ENCODE results near the gene PLCB2.

PLCB2 gene

GRCh38 chr15:40264321-40265153 is 43.2 kb downstream of the PLCB2 start:
- Mint-ChIP-seq H3K4me3 (no peak overlapping the region), H3K4me1 (no peaks in the 10 kb centered on the region), H3K36me3 (no peaks in the 10 kb centered on the region), H3K9me3 (no peaks in the 10 kb centered on the region), H3K27ac (no peak overlapping the region), H3K27me3 (no peaks in the 10 kb centered on the region)

DNA sequence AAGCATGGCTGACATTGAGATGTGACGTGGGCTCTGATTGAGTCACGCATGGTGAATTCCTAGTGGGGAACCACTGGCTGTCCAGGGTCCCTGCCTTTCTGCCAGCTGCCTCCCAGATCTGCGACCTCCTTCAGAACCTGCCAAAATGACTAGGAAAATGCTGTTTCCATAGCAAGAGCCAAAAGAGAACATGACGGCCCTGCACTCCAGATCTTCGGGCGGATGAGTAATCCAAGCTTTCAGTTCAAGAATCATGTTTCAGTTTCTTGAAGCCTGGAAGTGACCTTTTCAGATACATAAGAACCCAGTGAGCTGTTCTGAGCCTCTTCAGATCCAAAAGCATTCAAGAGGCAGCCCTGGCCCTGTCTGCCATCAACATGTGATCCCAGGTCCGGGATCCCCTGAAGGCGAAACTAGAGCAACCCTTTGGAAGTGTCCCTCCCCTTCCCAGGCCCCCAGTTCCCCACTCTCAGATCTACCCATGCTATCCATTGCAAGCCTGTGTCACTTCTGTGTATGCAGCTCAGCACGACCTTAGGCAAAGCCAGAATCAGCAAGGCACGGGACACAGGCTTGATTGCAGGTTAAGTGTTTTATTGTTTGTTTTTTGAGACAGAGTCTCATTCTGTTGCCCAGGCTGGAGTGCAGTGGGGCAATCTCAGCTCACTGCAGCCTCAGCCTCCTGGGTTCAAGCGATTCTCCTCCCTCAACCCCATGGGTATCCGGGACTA is 44.5 kb downstream of the PLCB2 start:
- H3K4me3 Mint-ChIP-seq: no peak overlapping the region
- no peaks in the 10 kb centered on the region for H3K36me3 Mint-ChIP-seq
- no peaks in the 10 kb centered on the region for H3K4me1 Mint-ChIP-seq
- no peaks in the 10 kb centered on the region for H3K27me3 Mint-ChIP-seq
- H3K9me3 Mint-ChIP-seq: no peaks in the 10 kb centered on the region
- H3K27ac Mint-ChIP-seq: no peak overlapping the region

- Mint-ChIP-seq H3K27ac (no peak overlapping the region), H3K36me3 (no peaks in the 10 kb centered on the region), H3K27me3 (peaks cover 5% of the 10 kb centered on the region), H3K4me3 (no peak overlapping the region), H3K9me3 (no peaks in the 10 kb centered on the region), H3K4me1 (no peaks in the 10 kb centered on the region)
Measured at GRCh38 chr15:40259021-40259420, 48.7 kb downstream of the PLCB2 start.

DNA sequence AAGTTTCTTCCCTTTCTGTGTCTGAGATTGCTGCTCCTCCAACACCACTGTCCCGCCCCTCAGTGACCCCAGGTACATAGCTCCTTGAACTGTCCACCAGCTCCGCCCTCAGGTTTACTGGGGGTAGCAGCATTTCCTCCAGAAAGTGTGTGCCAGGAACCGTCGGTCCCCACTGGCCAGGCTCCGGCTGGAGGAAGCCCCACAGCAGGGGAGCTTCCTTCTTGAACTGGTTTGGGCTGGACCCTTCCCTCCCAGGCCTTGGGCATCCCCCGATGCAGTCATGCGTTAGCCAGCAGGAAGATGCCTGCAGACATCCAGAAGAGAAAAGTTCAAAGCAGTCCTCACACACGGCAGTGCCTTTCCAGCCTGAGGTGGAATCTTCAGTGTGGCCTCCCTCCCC is 49.2 kb downstream of the PLCB2 start:
- Mint-ChIP-seq H3K9me3 (no peaks in the 10 kb centered on the region), H3K36me3 (no peaks in the 10 kb centered on the region), H3K4me1 (no peaks in the 10 kb centered on the region), H3K4me3 (no peak overlapping the region), H3K27me3 (peaks cover 10% of the 10 kb centered on the region), H3K27ac (no peak overlapping the region)

DNA sequence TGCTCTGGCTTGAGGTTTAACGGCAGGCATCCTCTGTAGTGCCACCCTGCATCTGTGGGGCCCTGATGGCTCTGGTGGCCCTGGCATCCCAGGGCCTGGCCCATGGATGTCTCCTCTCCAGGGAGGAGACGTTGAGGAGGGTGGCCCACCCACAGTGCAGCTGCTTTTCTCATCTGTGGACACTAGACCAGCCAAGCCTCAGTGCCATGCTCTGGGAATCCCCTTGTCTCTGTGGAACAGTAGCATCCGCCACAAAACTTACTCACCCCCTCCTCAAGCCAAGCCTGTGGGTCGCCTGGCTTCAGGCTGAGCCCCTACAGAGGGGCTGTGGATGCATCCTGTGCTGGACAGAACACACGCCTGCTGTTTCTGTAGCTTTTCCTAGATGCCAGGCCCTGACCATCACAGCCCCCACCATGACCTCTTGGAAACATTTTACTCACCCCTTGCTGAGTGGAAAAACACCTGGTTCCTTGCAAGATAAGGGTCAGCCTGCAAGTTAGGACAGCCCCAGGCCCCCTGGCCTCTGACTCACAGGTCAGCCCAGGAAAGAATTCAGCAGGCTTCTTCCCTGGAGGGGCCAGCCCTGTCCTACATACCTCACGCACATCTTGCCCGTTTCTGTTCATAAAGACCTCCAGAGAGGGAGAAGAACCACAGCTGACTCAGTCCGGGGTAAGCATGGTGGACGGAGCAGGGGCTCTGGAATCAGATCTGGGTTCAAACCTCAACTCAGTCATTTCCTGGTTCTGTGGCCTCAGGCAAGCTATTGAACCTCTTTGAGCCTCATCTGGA is 49.9 kb downstream of the PLCB2 start:
- Mint-ChIP-seq H3K27ac (no peak overlapping the region), H3K4me3 (no peak overlapping the region)

GRCh38 chr15:40256638-40257235 is 51.0 kb downstream of the PLCB2 start:
- Mint-ChIP-seq H3K27me3 (peaks cover 16% of the 10 kb centered on the region), H3K4me1 (peaks cover 6% of the 10 kb centered on the region), H3K27ac (no peak overlapping the region), H3K4me3 (no peak overlapping the region), H3K9me3 (no peaks in the 10 kb centered on the region), H3K36me3 (no peaks in the 10 kb centered on the region)

More for the DNA sequence above, 49.9 kb downstream of the PLCB2 start:
- H3K36me3 Mint-ChIP-seq: no peaks in the 10 kb centered on the region
- peaks cover 16% of the 10 kb centered on the region for H3K27me3 Mint-ChIP-seq
- H3K4me1 Mint-ChIP-seq: peaks cover 5% of the 10 kb centered on the region
- no peaks in the 10 kb centered on the region for H3K9me3 Mint-ChIP-seq

DNA sequence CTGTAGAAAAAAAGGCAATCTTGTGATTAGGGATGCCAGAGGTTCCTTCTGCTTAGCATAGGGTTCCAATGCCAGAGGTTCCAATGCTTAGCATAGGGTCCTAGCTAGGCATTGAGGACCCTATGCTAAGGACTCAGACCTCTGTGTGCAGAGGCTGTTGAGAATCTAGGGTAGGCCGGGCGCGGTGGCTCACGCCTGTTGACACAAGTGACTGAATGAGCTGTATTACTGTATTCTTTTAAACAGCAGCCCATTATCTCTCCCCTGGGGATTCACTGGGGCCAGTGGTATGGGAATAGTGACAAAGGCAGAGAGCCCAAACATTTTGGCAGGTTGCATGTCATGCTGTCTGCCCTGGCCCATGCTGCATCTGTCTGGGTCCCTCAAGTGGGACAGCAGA is 52.7 kb downstream of the PLCB2 start:
- H3K4me1 Mint-ChIP-seq: peaks cover 6% of the 10 kb centered on the region
- H3K27me3 Mint-ChIP-seq: peaks cover 20% of the 10 kb centered on the region
- H3K36me3 Mint-ChIP-seq: no peaks in the 10 kb centered on the region
- no peaks in the 10 kb centered on the region for H3K9me3 Mint-ChIP-seq
- no peak overlapping the region for H3K27ac Mint-ChIP-seq
- H3K4me3 Mint-ChIP-seq: no peak overlapping the region

GRCh38 chr15:40254452-40254851 is 53.3 kb downstream of the PLCB2 start:
- Mint-ChIP-seq H3K4me1 (peaks cover 6% of the 10 kb centered on the region), H3K36me3 (no peaks in the 10 kb centered on the region), H3K4me3 (no peak overlapping the region), H3K9me3 (no peaks in the 10 kb centered on the region), H3K27me3 (peaks cover 20% of the 10 kb centered on the region), H3K27ac (no peak overlapping the region)

DNA sequence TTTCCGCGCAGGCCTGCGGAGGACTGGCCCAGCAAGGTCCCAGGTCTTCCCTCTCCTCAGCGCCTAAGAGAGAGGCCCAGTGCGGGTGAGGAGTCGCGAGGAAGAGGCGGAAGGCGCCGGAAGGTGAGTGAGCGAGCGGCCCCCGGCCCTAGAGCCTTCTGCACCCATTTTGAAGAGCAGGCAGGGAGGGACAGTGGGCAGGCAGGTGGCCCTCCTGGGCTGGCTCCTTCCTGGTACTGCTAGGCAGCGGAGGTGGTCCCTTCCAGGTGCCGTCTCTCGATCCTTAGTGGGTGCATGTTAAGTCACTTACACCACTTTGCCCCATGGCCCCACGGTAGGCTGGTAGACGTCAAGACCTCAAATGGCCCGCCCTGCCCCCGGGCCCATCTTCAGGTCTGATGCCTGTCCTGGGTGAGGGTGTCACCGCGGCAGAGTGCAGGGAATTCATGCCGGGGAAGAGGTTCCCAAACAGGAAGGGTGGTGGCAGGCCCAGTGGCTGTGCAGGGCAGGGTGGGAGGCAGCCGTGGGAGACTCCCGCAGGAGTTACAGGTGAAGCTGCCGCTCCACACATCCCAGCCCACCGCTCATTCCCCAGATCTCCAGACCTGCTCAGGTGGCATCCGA is 54.5 kb downstream of the PLCB2 start:
- Mint-ChIP-seq H3K4me1 (peaks cover 6% of the 10 kb centered on the region), H3K27ac (no peak overlapping the region), H3K36me3 (no peaks in the 10 kb centered on the region), H3K9me3 (no peaks in the 10 kb centered on the region), H3K4me3 (peak overlapping the region; percentile 71), H3K27me3 (peaks cover 20% of the 10 kb centered on the region)

DNA sequence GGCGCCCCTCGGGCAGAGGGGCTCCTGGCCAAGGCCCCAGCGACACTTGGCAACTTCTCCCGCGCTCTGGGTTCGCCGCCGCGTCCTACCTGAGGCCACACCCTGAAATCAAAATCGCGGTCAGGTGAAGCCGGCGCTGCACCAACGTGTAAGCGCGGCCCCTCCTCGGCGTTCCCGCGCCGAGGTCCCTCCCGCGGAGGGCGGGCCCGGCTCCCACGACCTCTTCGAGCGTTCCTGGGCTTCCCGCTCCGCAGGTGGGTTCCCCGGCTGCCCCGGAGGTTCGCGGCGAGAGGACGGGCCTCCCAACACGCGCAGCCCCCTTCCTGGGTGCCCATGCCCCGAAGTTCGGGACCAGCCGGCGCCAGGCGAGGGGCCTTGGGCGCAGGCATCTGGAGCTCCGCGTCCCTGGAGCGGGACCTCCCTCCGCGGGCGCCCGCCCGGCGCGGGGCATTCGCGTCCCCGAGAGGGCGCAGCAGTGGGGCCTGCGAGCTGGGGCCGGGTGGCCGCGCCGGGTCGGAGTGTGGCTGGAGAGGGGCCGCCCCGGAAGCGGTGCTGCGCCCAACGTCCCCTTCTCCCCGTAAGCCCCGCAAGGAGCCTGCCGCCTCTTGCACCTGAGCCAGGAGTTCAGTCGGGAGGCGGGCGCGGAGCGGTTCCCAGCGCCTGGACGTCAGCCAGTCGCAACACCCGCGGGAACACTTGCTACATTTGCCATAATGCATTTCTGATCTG is 55.1 kb downstream of the PLCB2 start:
- Mint-ChIP-seq H3K9me3 (no peaks in the 10 kb centered on the region), H3K27me3 (peaks cover 20% of the 10 kb centered on the region), H3K4me1 (peaks cover 6% of the 10 kb centered on the region), H3K4me3 (peak overlapping the region; percentile 71), H3K27ac (no peak overlapping the region), H3K36me3 (no peaks in the 10 kb centered on the region)

GRCh38 chr15:40252141-40252437 is 55.6 kb downstream of the PLCB2 start:
- Mint-ChIP-seq H3K4me1 (peaks cover 6% of the 10 kb centered on the region), H3K4me3 (peak overlapping the region; percentile 8), H3K36me3 (no peaks in the 10 kb centered on the region), H3K27ac (no peak overlapping the region), H3K9me3 (no peaks in the 10 kb centered on the region), H3K27me3 (peaks cover 20% of the 10 kb centered on the region)

- peaks cover 20% of the 10 kb centered on the region for H3K27me3 Mint-ChIP-seq
- H3K4me1 Mint-ChIP-seq: peaks cover 6% of the 10 kb centered on the region
- H3K4me3 Mint-ChIP-seq: peak overlapping the region; percentile 8
- no peaks in the 10 kb centered on the region for H3K9me3 Mint-ChIP-seq
- H3K36me3 Mint-ChIP-seq: no peaks in the 10 kb centered on the region
- no peak overlapping the region for H3K27ac Mint-ChIP-seq
Measured at GRCh38 chr15:40251486-40252140, 56.1 kb downstream of the PLCB2 start.

- Mint-ChIP-seq H3K27me3 (peaks cover 20% of the 10 kb centered on the region), H3K4me3 (no peak overlapping the region), H3K36me3 (no peaks in the 10 kb centered on the region), H3K4me1 (peaks cover 6% of the 10 kb centered on the region), H3K27ac (no peak overlapping the region), H3K9me3 (no peaks in the 10 kb centered on the region)
Measured at GRCh38 chr15:40250771-40251483, 56.8 kb downstream of the PLCB2 start.

DNA sequence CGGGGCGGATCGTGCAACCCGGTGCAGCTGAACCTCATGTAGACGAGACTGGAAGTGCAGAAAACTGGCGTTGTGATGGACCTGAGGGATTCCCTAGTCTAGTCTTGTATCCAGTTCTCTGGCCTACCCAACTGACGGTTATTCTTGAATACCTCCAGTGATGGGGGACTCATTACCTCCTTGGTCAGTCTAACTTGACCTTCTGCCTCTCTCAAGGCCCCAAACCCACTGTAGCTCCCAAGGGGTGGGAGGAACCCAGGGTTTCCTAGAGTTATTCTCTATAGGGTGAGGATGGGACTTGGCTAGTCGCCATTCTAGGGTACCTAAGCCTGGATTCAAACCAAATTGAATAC is 57.5 kb downstream of the PLCB2 start:
- no peak overlapping the region for H3K4me3 Mint-ChIP-seq
- H3K9me3 Mint-ChIP-seq: no peaks in the 10 kb centered on the region
- peaks cover 20% of the 10 kb centered on the region for H3K27me3 Mint-ChIP-seq
- H3K27ac Mint-ChIP-seq: no peak overlapping the region
- H3K4me1 Mint-ChIP-seq: peaks cover 6% of the 10 kb centered on the region
- no peaks in the 10 kb centered on the region for H3K36me3 Mint-ChIP-seq

All from activated naive CD4-positive, alpha-beta T cell treated with anti-CD3 and anti-CD28 coated beads, Interleukin-2, amount 50 U/mL, for 24 hours (primary cell).